ENCODE measurements around the gene PHF19.

The PHF19 gene

GRCh38 chr9:120916991-120917880 lies 40.2 kb upstream of the PHF19 start:
- H3K4me2 ChIP-seq (ENCODE audit: low read length), result no peak overlapping the region
- no peak overlapping the region for H4K12ac ChIP-seq (ENCODE audit: low read depth, low read length)
- H3K4ac ChIP-seq (ENCODE audit: low read depth, low read length), result no peak overlapping the region
- no peaks in the 10 kb centered on the region for H3K79me2 ChIP-seq (ENCODE audit: control insufficient read depth, insufficient read depth, low read length, poor library complexity)
- no peak overlapping the region for H2BK12ac ChIP-seq (ENCODE audit: low read length)
- no peak overlapping the region for H3K23ac ChIP-seq (ENCODE audit: low read length)
- H3K27ac ChIP-seq (ENCODE audit: low read depth, low read length), result no peak overlapping the region
- WGBS (ENCODE audit: extremely low coverage, insufficient coverage, insufficient read length), result no CpG with 5 or more reads among the region's 8 CpGs
- no peak for DNase-seq
- no peak overlapping the region for H4K91ac ChIP-seq (ENCODE audit: low read depth, low read length)
- H3K4me1 ChIP-seq (ENCODE audit: control insufficient read depth in 1 of 2, insufficient read depth in 2 of 2, low read length in 2 of 2), result peaks cover 14 to 16% of the 10 kb centered on the region in 2 experiments
- H3K9me3 ChIP-seq (ENCODE audit: insufficient read depth, low read depth, low read length), result peaks cover 1% of the 10 kb centered on the region
- H3K36me3 ChIP-seq (ENCODE audit: control insufficient read depth in 1 of 2, insufficient read depth in 2 of 2, low read length in 2 of 2), result no peaks in the 10 kb centered on the region
- no peak overlapping the region for H2BK120ac ChIP-seq (ENCODE audit: insufficient read depth, low read length, poor library complexity)
- no peak overlapping the region for H3K18ac ChIP-seq (ENCODE audit: low read length)
- H2BK5ac ChIP-seq (ENCODE audit: low read depth, low read length, poor library complexity), result no peak overlapping the region
- no peak overlapping the region for H3K14ac ChIP-seq (ENCODE audit: low read length)
- no peak overlapping the region for H4K8ac ChIP-seq (ENCODE audit: low read depth, low read length)
- H3K4me3 ChIP-seq (ENCODE audit: low read depth, low read length), result no peak overlapping the region
- H2AK5ac ChIP-seq (ENCODE audit: low read length), result no peak overlapping the region
- H3K79me1 ChIP-seq (ENCODE audit: low read length), result no peaks in the 10 kb centered on the region
- H2AFZ ChIP-seq (ENCODE audit: insufficient read depth, low read length, poor library complexity), result no peak overlapping the region
- H3K27me3 ChIP-seq (ENCODE audit: insufficient read depth, low read length), result no peaks in the 10 kb centered on the region
- H3K9ac ChIP-seq (ENCODE audit: low read length), result no peak overlapping the region

GRCh38 chr9:120916588-120916987 lies 39.6 kb upstream of the PHF19 start:
- Histone ChIP-seq H3K4me2 (ENCODE audit: low read length) (no peak overlapping the region), H3K79me1 (ENCODE audit: low read length) (no peaks in the 10 kb centered on the region), H3K27me3 (ENCODE audit: insufficient read depth, low read length) (no peaks in the 10 kb centered on the region), H2BK120ac (ENCODE audit: insufficient read depth, low read length, poor library complexity) (no peak overlapping the region), H4K8ac (ENCODE audit: low read depth, low read length) (no peak overlapping the region), H2BK12ac (ENCODE audit: low read length) (no peak overlapping the region), H4K91ac (ENCODE audit: low read depth, low read length) (no peak overlapping the region), H3K14ac (ENCODE audit: low read length) (no peak overlapping the region), H3K36me3 (ENCODE audit: control insufficient read depth in 1 of 2, insufficient read depth in 2 of 2, low read length in 2 of 2) (no peaks in the 10 kb centered on the region), H2BK5ac (ENCODE audit: low read depth, low read length, poor library complexity) (no peak overlapping the region), H3K4me3 (ENCODE audit: low read depth, low read length) (no peak overlapping the region), H3K9me3 (ENCODE audit: insufficient read depth, low read depth, low read length) (peaks cover 1% of the 10 kb centered on the region), H3K18ac (ENCODE audit: low read length) (no peak overlapping the region), H3K23ac (ENCODE audit: low read length) (no peak overlapping the region), H3K4me1 (ENCODE audit: control insufficient read depth in 1 of 2, insufficient read depth in 2 of 2, low read length in 2 of 2) (peaks cover 14 to 16% of the 10 kb centered on the region in 2 experiments), H4K12ac (ENCODE audit: low read depth, low read length) (no peak overlapping the region), H3K27ac (ENCODE audit: low read depth, low read length) (no peak overlapping the region), H3K4ac (ENCODE audit: low read depth, low read length) (no peak overlapping the region), H2AFZ (ENCODE audit: insufficient read depth, low read length, poor library complexity) (no peak overlapping the region), H3K9ac (ENCODE audit: low read length) (no peak overlapping the region), H3K79me2 (ENCODE audit: control insufficient read depth, insufficient read depth, low read length, poor library complexity) (no peaks in the 10 kb centered on the region), H2AK5ac (ENCODE audit: low read length) (no peak overlapping the region)
- DNase-seq, result no peak
- WGBS (ENCODE audit: extremely low coverage, insufficient coverage, insufficient read length), result no CpG with 5 or more reads among the region's 3 CpGs

- H3K18ac ChIP-seq (ENCODE audit: low read length), result no peak overlapping the region
- H3K4me1 ChIP-seq (ENCODE audit: control insufficient read depth in 1 of 2, insufficient read depth in 2 of 2, low read length in 2 of 2), result peaks cover 14 to 16% of the 10 kb centered on the region in 2 experiments
- H2BK120ac ChIP-seq (ENCODE audit: insufficient read depth, low read length, poor library complexity), result no peak overlapping the region
- H3K9me3 ChIP-seq (ENCODE audit: insufficient read depth, low read depth, low read length), result peaks cover 1% of the 10 kb centered on the region
- H2AFZ ChIP-seq (ENCODE audit: insufficient read depth, low read length, poor library complexity), result no peak overlapping the region
- H2BK5ac ChIP-seq (ENCODE audit: low read depth, low read length, poor library complexity), result no peak overlapping the region
- H2AK5ac ChIP-seq (ENCODE audit: low read length), result no peak overlapping the region
- no peak overlapping the region for H4K91ac ChIP-seq (ENCODE audit: low read depth, low read length)
- no peaks in the 10 kb centered on the region for H3K79me2 ChIP-seq (ENCODE audit: control insufficient read depth, insufficient read depth, low read length, poor library complexity)
- no peak overlapping the region for H2BK12ac ChIP-seq (ENCODE audit: low read length)
- H3K4me3 ChIP-seq (ENCODE audit: low read depth, low read length), result no peak overlapping the region
- no peaks in the 10 kb centered on the region for H3K36me3 ChIP-seq (ENCODE audit: control insufficient read depth in 1 of 2, insufficient read depth in 2 of 2, low read length in 2 of 2)
- H3K27me3 ChIP-seq (ENCODE audit: insufficient read depth, low read length), result no peaks in the 10 kb centered on the region
- H3K27ac ChIP-seq (ENCODE audit: low read depth, low read length), result no peak overlapping the region
- WGBS (ENCODE audit: extremely low coverage, insufficient coverage, insufficient read length), result no CpG with 5 or more reads among the region's 5 CpGs
- no peak overlapping the region for H3K14ac ChIP-seq (ENCODE audit: low read length)
- no peaks in the 10 kb centered on the region for H3K79me1 ChIP-seq (ENCODE audit: low read length)
- DNase-seq, result no peak
- H3K4me2 ChIP-seq (ENCODE audit: low read length), result no peak overlapping the region
- no peak overlapping the region for H4K8ac ChIP-seq (ENCODE audit: low read depth, low read length)
- no peak overlapping the region for H3K4ac ChIP-seq (ENCODE audit: low read depth, low read length)
- H4K12ac ChIP-seq (ENCODE audit: low read depth, low read length), result no peak overlapping the region
- H3K9ac ChIP-seq (ENCODE audit: low read length), result no peak overlapping the region
- H3K23ac ChIP-seq (ENCODE audit: low read length), result no peak overlapping the region
These were observed 39.0 kb upstream of the PHF19 start for GRCh38 chr9:120915854-120916470.

- no peak overlapping the region for H3K14ac ChIP-seq (ENCODE audit: low read length)
These were observed 38.0 kb upstream of the PHF19 start for GRCh38 chr9:120914953-120915352.

More at GRCh38 chr9:120914953-120915352, 38.0 kb upstream of the PHF19 start:
- H2BK120ac ChIP-seq (ENCODE audit: insufficient read depth, low read length, poor library complexity), result no peak overlapping the region
- no peak overlapping the region for H2BK5ac ChIP-seq (ENCODE audit: low read depth, low read length, poor library complexity)
- H4K8ac ChIP-seq (ENCODE audit: low read depth, low read length), result no peak overlapping the region
- no peak overlapping the region for H2AK5ac ChIP-seq (ENCODE audit: low read length)
- H3K79me2 ChIP-seq (ENCODE audit: control insufficient read depth, insufficient read depth, low read length, poor library complexity), result no peaks in the 10 kb centered on the region
- peaks cover 1% of the 10 kb centered on the region for H3K9me3 ChIP-seq (ENCODE audit: insufficient read depth, low read depth, low read length)
- H4K91ac ChIP-seq (ENCODE audit: low read depth, low read length), result no peak overlapping the region
- H3K4me2 ChIP-seq (ENCODE audit: low read length), result no peak overlapping the region
- no peaks in the 10 kb centered on the region for H3K27me3 ChIP-seq (ENCODE audit: insufficient read depth, low read length)
- H3K9ac ChIP-seq (ENCODE audit: low read length), result no peak overlapping the region
- no peak overlapping the region for H2BK12ac ChIP-seq (ENCODE audit: low read length)
- no peaks in the 10 kb centered on the region for H3K36me3 ChIP-seq (ENCODE audit: control insufficient read depth in 1 of 2, insufficient read depth in 2 of 2, low read length in 2 of 2)
- H2AFZ ChIP-seq (ENCODE audit: insufficient read depth, low read length, poor library complexity), result no peak overlapping the region
- peaks cover 12 to 13% of the 10 kb centered on the region in 2 experiments for H3K4me1 ChIP-seq (ENCODE audit: control insufficient read depth in 1 of 2, insufficient read depth in 2 of 2, low read length in 2 of 2)
- H4K12ac ChIP-seq (ENCODE audit: low read depth, low read length), result no peak overlapping the region
- H3K4ac ChIP-seq (ENCODE audit: low read depth, low read length), result no peak overlapping the region
- H3K23ac ChIP-seq (ENCODE audit: low read length), result no peak overlapping the region
- H3K27ac ChIP-seq (ENCODE audit: low read depth, low read length), result no peak overlapping the region
- WGBS (ENCODE audit: extremely low coverage, insufficient coverage, insufficient read length), result no CpG with 5 or more reads among the region's 6 CpGs
- no peaks in the 10 kb centered on the region for H3K79me1 ChIP-seq (ENCODE audit: low read length)
- H3K4me3 ChIP-seq (ENCODE audit: low read depth, low read length), result no peak overlapping the region
- H3K18ac ChIP-seq (ENCODE audit: low read length), result no peak overlapping the region
- DNase-seq, result peak; percentile 37 to 49

Data from trophoblast cell (in vitro differentiated cells and primary cell).